Measurements from ENCODE around the gene ACTR5. TPM values are rescaled to one million over a fixed set of nuclear protein-coding genes. Genes with fewer than 3 reads are reported as not detected.

Gene ACTR5
- total RNA-seq, 1 experiment from 2014 or later, result 22.0 TPM

DNA sequence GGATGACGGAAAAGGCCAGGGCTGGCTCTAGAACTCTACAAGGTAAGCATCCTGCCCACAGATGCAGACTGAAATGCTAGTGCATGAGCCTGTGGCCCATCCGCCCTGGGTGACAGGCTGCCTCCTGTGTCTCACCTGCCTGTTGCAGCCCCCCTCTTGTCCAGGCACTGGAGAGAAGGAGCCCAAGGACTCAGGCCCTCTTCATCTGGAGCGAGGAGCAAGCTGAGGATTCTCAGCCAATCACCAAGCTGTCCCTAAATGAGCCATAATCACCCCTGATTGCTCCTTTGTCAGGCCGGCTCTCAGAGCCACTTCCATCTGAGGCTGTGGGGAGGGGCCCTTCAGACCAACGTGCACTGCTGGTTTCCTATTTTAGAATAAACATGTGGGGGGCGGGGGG is 34.0 kb upstream of the ACTR5 start:
- no peaks in the 10 kb centered on the region for H3K79me2 ChIP-seq (ENCODE audit: insufficient read depth, low read length)
- ChIA-PET CTCF (no interaction called here), POLR2A (no interaction called here), RAD21 (ENCODE audit: low non-redundant PET in 1 of 2, low total read pairs in 2 of 2, uncharacterized antibody in 2 of 2, unreplicated experiment in 2 of 2) (no interaction called here)
- H3K4me3 ChIP-seq (replicated peaks in 1 of 2; ENCODE audit: low read depth in 1 of 2, low read length in 2 of 2), result no peak overlapping the region
- no TSS peak for BruUV-seq (replicated peaks)
- no peaks in the 10 kb centered on the region for H3K9me2 ChIP-seq (ENCODE audit: insufficient read depth)
- H2AFZ ChIP-seq (ENCODE audit: low read depth, low read length, poor library complexity, severe bottlenecking), result no peak overlapping the region
- DNase-seq (ENCODE audit: low read depth, low spot score) (no peak), ATAC-seq (no peak)
- H3K4me1 ChIP-seq (ENCODE audit: control insufficient read depth in 1 of 2, insufficient read depth in 2 of 2, low read length in 2 of 2), result no peaks in the 10 kb centered on the region
- TF ChIP-seq, protein P1, sequence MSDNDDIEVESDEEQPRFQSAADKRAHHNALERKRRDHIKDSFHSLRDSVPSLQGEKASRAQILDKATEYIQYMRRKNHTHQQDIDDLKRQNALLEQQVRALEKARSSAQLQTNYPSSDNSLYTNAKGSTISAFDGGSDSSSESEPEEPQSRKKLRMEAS (IDR thresholded peaks at IDR 0.05), result no peak
- TF ChIP-seq SRF (IDR thresholded peaks at IDR 0.05; ENCODE audit: low read depth) (no peak), FOSL1 (IDR thresholded peaks at IDR 0.05; ENCODE audit: low read depth) (no peak), ELF1 (IDR thresholded peaks at IDR 0.05; ENCODE audit: borderline replicate concordance, low read depth) (no peak), ZFX (IDR thresholded peaks at IDR 0.05) (no peak), POLR2AphosphoS5 (IDR thresholded peaks at IDR 0.05; ENCODE audit: low read depth, low read length) (no peak), JUND (IDR thresholded peaks at IDR 0.05) (no peak), RAD21 (IDR thresholded peaks at IDR 0.05; ENCODE audit: low read depth) (no peak), CEBPB (IDR thresholded peaks at IDR 0.05; ENCODE audit: low read depth) (no peak), TCF7L2 (IDR thresholded peaks at IDR 0.05; ENCODE audit: borderline replicate concordance, extremely low read depth, insufficient read depth, insufficient read length) (no peak), EGR1 (IDR thresholded peaks at IDR 0.05; ENCODE audit: low read depth) (no peak)
- TF ChIP-seq, protein P2, sequence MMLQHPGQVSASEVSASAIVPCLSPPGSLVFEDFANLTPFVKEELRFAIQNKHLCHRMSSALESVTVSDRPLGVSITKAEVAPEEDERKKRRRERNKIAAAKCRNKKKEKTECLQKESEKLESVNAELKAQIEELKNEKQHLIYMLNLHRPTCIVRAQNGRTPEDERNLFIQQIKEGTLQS (IDR thresholded peaks at IDR 0.05), result no peak
- TF ChIP-seq, protein P3, sequence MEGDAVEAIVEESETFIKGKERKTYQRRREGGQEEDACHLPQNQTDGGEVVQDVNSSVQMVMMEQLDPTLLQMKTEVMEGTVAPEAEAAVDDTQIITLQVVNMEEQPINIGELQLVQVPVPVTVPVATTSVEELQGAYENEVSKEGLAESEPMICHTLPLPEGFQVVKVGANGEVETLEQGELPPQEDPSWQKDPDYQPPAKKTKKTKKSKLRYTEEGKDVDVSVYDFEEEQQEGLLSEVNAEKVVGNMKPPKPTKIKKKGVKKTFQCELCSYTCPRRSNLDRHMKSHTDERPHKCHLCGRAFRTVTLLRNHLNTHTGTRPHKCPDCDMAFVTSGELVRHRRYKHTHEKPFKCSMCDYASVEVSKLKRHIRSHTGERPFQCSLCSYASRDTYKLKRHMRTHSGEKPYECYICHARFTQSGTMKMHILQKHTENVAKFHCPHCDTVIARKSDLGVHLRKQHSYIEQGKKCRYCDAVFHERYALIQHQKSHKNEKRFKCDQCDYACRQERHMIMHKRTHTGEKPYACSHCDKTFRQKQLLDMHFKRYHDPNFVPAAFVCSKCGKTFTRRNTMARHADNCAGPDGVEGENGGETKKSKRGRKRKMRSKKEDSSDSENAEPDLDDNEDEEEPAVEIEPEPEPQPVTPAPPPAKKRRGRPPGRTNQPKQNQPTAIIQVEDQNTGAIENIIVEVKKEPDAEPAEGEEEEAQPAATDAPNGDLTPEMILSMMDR (IDR thresholded peaks at IDR 0.05 in 2 of 3, conservative IDR thresholded peaks at IDR 0.05 in 1 of 3; ENCODE audit: borderline replicate concordance in 1 of 3, insufficient read depth in 1 of 3, low read depth in 2 of 3, low read length in 2 of 3), result no peak
- H3K9me3 ChIP-seq (ENCODE audit: control insufficient read depth in 1 of 2, insufficient read depth in 1 of 2, low read depth in 1 of 2, low read length in 2 of 2), result no peaks in the 10 kb centered on the region
- no peaks in the 10 kb centered on the region for H3K36me3 ChIP-seq (ENCODE audit: control insufficient read depth in 1 of 2, insufficient read depth in 2 of 2, low read length in 2 of 2)
- H3K27me3 ChIP-seq (ENCODE audit: insufficient read depth, low read length), result peaks cover 20% of the 10 kb centered on the region; the same call in 1 of the 2 replicates
- H4K20me1 ChIP-seq (ENCODE audit: insufficient read depth), result no peaks in the 10 kb centered on the region
- no peak overlapping the region for H3K27ac ChIP-seq (ENCODE audit: low read depth, low read length)
- no peak overlapping the region for H3K9ac ChIP-seq (ENCODE audit: low read length)
- intact Hi-C loops (cut with micrococcal nuclease), result no loop called here
- H3K4me2 ChIP-seq (ENCODE audit: low read length), result no peak overlapping the region

All from HCT116 (cell line).